PC-3 (cell line): ENCODE measurements around the gene SEMA5A.

Experiments
- CTCF ChIP-seq: fragments of 300-600 bp; sonication (generic); conservative IDR thresholded peaks from 2 replicates; pipeline ENCODE4 v1.5.1; 2017; ENCODE audit warnings: antibody characterized with exemption, low read depth, mild to moderate bottlenecking, low read length
- EZH2 ChIP-seq: fragments of 300-600 bp; sonication (generic); IDR thresholded peaks from one replicate; pipeline ENCODE4 v1.6.1; 2017; ENCODE audit warnings: antibody characterized with exemption, mild to moderate bottlenecking, low read length; ENCODE audit not compliant: unreplicated experiment

DNA sequence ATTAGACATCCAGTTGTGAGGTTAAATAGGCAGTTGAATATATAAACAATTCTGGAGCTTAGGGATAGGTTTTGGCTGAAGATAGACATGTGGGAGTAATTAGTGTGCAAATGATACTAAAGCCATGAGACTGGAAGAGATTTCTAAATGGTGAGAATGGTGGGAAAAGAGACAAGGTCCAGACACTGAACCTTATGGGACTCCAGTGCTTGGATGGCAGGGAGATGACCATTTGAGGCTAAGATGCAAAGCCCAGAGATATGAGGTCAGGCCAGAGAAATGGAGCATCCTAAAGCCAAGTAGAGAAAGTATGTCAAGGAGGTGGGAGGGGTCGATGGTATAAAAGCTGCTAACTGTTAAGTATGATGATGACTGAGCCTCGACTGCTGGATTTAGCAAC is 115.6 kb downstream of the SEMA5A start:
- TF ChIP-seq CTCF (no peak), EZH2 (no peak)
